Caco-2 (cell line): ENCODE data around the gene SLX4IP. TPM values are rescaled to one million over a fixed set of nuclear protein-coding genes. Genes with fewer than 3 reads are reported as not detected.

ENCODE experiments used
- BruUV-seq: library from RNA; stranded (reverse); fragments of 400-500 nt; replicated peaks from 2 replicates; lab custom pipeline; 2021; lab: Mats Ljungman, UMichigan
- CTCF ChIA-PET: fragments of 300-600 bp; sonication (Branson Sonifier 250); formaldehyde crosslinking; loops from one replicate; lab custom pipeline; 2022; ENCODE audit warnings: antibody characterized with exemption; lab: Charles Lee
- POLR2A ChIA-PET: fragments of 300-600 bp; sonication (Branson Sonifier 250); formaldehyde crosslinking; loops from one replicate; lab custom pipeline; 2022; ENCODE audit warnings: antibody characterized with exemption; lab: Charles Lee
- DNase-seq, 2 experiments: peaks; one replicate each; pipeline versions ENCODE4 v3.0.0 to v3.0.0-alpha.2; 2020 to 2022
- H3K27me3 ChIP-seq: replicated peaks from 2 replicates; pipeline ENCODE4 v1.6.0; 2011; ENCODE audit warnings: low read length; ENCODE audit not compliant: control insufficient read depth, insufficient read depth
- H3K36me3 ChIP-seq: 2 replicates; pipeline ENCODE4 v1.5.1; 2011; ENCODE audit warnings: low read length; ENCODE audit not compliant: control insufficient read depth, insufficient read depth
- H3K4me1 ChIP-seq: fragments of 250-450 bp; sonication (Bioruptor Pico); 2 replicates; pipeline ENCODE4 v1.5.1; 2020; ENCODE audit warnings: mild to moderate bottlenecking
- H3K4me3 ChIP-seq: 2 replicates; pipeline ENCODE4 v1.5.1; 2011; ENCODE audit warnings: low read depth, mild to moderate bottlenecking, control low read depth, low read length
- H3K9me3 ChIP-seq: fragments of 250-450 bp; sonication (Bioruptor Pico); 2 replicates; pipeline ENCODE4 v1.5.1; 2020; ENCODE audit warnings: mild to moderate bottlenecking, moderate library complexity
- H3K27ac Mint-ChIP-seq: one replicate; pipeline ENCODE4 v1.8.0; 2022; ENCODE audit warnings: mixed read lengths; ENCODE audit not compliant: unreplicated experiment
- H3K27me3 Mint-ChIP-seq: one replicate; pipeline ENCODE4 v1.8.0; 2022; ENCODE audit warnings: mixed read lengths; ENCODE audit not compliant: insufficient read depth, unreplicated experiment
- H3K36me3 Mint-ChIP-seq: one replicate; pipeline ENCODE4 v1.8.0; 2022; ENCODE audit warnings: mild to moderate bottlenecking, mixed read lengths; ENCODE audit not compliant: insufficient read depth, unreplicated experiment
- H3K4me1 Mint-ChIP-seq: one replicate; pipeline ENCODE4 v1.8.0; 2022; ENCODE audit warnings: low read depth, mixed read lengths; ENCODE audit not compliant: unreplicated experiment
- H3K4me3 Mint-ChIP-seq: one replicate; pipeline ENCODE4 v1.8.0; 2022; ENCODE audit warnings: mild to moderate bottlenecking, moderate library complexity, mixed read lengths; ENCODE audit not compliant: unreplicated experiment
- H3K9me3 Mint-ChIP-seq: one replicate; pipeline ENCODE4 v1.8.0; 2022; ENCODE audit warnings: mixed read lengths; ENCODE audit not compliant: unreplicated experiment
- CTCF ChIP-seq, 2 experiments: fragments of 200-600 bp in 1 of 2; IDR thresholded peaks; 1 replicate in 1 of 2; 2 replicates in 1 of 2; pipeline versions ENCODE4 v1.5.1 to v1.8.0; 2011 to 2022; ENCODE audit warnings: antibody characterized with exemption in 1 of 2, control low read depth in 1 of 2, inconsistent platforms in 1 of 2, low read depth in 1 of 2, low read length in 1 of 2, mild to moderate bottlenecking in 1 of 2, moderate library complexity in 1 of 2; ENCODE audit not compliant: insufficient read depth in 1 of 2, severe bottlenecking in 1 of 2, unreplicated experiment in 1 of 2
- intact Hi-C: fragments of 100-400 bp; cut with micrococcal nuclease; formaldehyde crosslinking; loops from one replicate; pipeline ENCODE4 v1.10.0; 2022; ENCODE audit not compliant: unreplicated experiment
- total RNA-seq: library from RNA; stranded (reverse); gene quantifications from 2 replicates; pipeline ENCODE4 v1.2.3, GENCODE V29; 2022

Gene SLX4IP
- total RNA-seq, 1 experiment from 2014 or later: 8.5 TPM

- no peaks in the 10 kb centered on the region for H3K9me3 Mint-ChIP-seq
- CTCF ChIA-PET: no interaction called here
- no peak for DNase-seq
- intact Hi-C loops: no loop called here
- no peaks in the 10 kb centered on the region for H3K4me1 ChIP-seq
- no peaks in the 10 kb centered on the region for H3K27me3 ChIP-seq
- no peak overlapping the region for H3K27ac Mint-ChIP-seq
- H3K4me3 ChIP-seq: no peak overlapping the region
- no peak for TF ChIP-seq CTCF (IDR thresholded peaks at IDR 0.05; ENCODE audit: insufficient read depth in 1 of 2, low read depth in 1 of 2, low read length in 1 of 2, severe bottlenecking in 1 of 2, unreplicated experiment in 1 of 2)
- H3K4me3 Mint-ChIP-seq: no peak overlapping the region
- no peaks in the 10 kb centered on the region for H3K27me3 Mint-ChIP-seq
- H3K36me3 ChIP-seq: peaks cover 2% of the 10 kb centered on the region; the same call in 1 of the 2 replicates
- no peaks in the 10 kb centered on the region for H3K9me3 ChIP-seq
- POLR2A ChIA-PET: no interaction called here
- BruUV-seq: no TSS peak
- H3K4me1 Mint-ChIP-seq: peaks cover 6% of the 10 kb centered on the region
- no peaks in the 10 kb centered on the region for H3K36me3 Mint-ChIP-seq
Measured at GRCh38 chr20:10573951-10574339, 138.8 kb downstream of the SLX4IP start.

DNA sequence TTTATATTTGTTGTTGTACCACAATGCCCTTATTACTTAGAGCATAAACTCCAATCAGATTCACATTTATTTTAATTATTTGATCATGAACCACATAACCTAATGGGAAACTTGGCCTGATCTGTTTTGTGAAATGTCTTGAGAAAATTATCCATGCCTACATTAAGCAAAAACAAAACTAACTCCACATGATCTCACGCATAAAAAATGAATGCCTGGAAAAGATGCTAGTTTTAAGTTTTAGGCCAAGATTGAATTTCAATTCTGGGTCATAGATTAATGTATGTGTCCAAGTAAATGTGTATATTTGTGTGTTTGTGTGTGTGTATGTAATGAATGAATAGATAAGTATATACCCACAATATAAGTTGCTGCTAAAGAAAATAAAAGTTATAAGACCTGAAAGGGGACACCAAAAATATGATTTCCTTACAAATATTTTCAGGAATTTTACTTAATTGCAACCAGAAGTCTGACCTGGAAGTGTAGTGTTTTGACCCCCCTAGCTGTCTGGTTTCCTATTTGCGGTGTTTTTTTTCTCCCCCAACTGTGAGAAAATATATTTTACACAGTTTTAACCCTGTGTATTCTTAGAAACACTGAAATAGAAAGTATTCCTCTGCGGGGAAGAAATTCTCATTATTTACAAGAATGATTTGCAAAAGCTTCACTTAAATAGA, 141.4 kb downstream of the SLX4IP start:
- POLR2A ChIA-PET: no interaction called here
- no peaks in the 10 kb centered on the region for H3K27me3 ChIP-seq

GRCh38 chr20:10577648-10578047, 142.5 kb downstream of the SLX4IP start:
- intact Hi-C loops: no loop called here

More for the DNA sequence above, 141.4 kb downstream of the SLX4IP start:
- Mint-ChIP-seq H3K36me3 (no peaks in the 10 kb centered on the region), H3K4me1 (peaks cover 2% of the 10 kb centered on the region), H3K4me3 (no peak overlapping the region), H3K27me3 (no peaks in the 10 kb centered on the region), H3K27ac (no peak overlapping the region), H3K9me3 (no peaks in the 10 kb centered on the region)
- TF ChIP-seq CTCF (IDR thresholded peaks at IDR 0.05; ENCODE audit: insufficient read depth in 1 of 2, low read depth in 1 of 2, low read length in 1 of 2, severe bottlenecking in 1 of 2, unreplicated experiment in 1 of 2): no peak
- Histone ChIP-seq H3K4me1 (no peaks in the 10 kb centered on the region), H3K9me3 (no peaks in the 10 kb centered on the region), H3K4me3 (no peak overlapping the region), H3K36me3 (no peaks in the 10 kb centered on the region)
- intact Hi-C loops: no loop called here
- no peak for DNase-seq
- CTCF ChIA-PET: no interaction called here
- no TSS peak for BruUV-seq

More at GRCh38 chr20:10577648-10578047, 142.5 kb downstream of the SLX4IP start:
- H3K36me3 ChIP-seq: no peaks in the 10 kb centered on the region
- Mint-ChIP-seq H3K27ac (no peak overlapping the region), H3K4me1 (no peaks in the 10 kb centered on the region), H3K9me3 (no peaks in the 10 kb centered on the region), H3K36me3 (no peaks in the 10 kb centered on the region), H3K27me3 (no peaks in the 10 kb centered on the region), H3K4me3 (no peak overlapping the region)
- TF ChIP-seq CTCF (IDR thresholded peaks at IDR 0.05; ENCODE audit: insufficient read depth in 1 of 2, low read depth in 1 of 2, low read length in 1 of 2, severe bottlenecking in 1 of 2, unreplicated experiment in 1 of 2): no peak
- ChIA-PET CTCF (no interaction called here), POLR2A (no interaction called here)
- no peaks in the 10 kb centered on the region for H3K9me3 ChIP-seq
- no peaks in the 10 kb centered on the region for H3K27me3 ChIP-seq
- BruUV-seq: no TSS peak
- no peak overlapping the region for H3K4me3 ChIP-seq
- no peaks in the 10 kb centered on the region for H3K4me1 ChIP-seq
- DNase-seq: no peak
